Ishikawa (cell line): Measurements from ENCODE around the gene FAM216A.
A peak's percentile ranks its signal among the peaks of the same experiment; 100 is the strongest.

ENCODE experiments used
- CEBPB ChIP-seq: IDR thresholded peaks from 2 replicates; pipeline ENCODE4 v1.6.1; 2012
- CREB1 ChIP-seq: IDR thresholded peaks from 2 replicates; pipeline ENCODE4 v1.6.1; 2012; ENCODE audit warnings: low read depth
- EGR1 ChIP-seq: IDR thresholded peaks from 2 replicates; pipeline ENCODE4 v1.6.1; 2012
- EP300 ChIP-seq: IDR thresholded peaks from 2 replicates; pipeline ENCODE4 v1.6.1; 2012; ENCODE audit warnings: borderline replicate concordance
- FOXM1 ChIP-seq: IDR thresholded peaks from 2 replicates; pipeline ENCODE4 v1.6.1; 2012; ENCODE audit warnings: low read depth, borderline replicate concordance
- MAX ChIP-seq: IDR thresholded peaks from 2 replicates; pipeline ENCODE4 v1.6.1; 2012
- NFIC ChIP-seq: IDR thresholded peaks from 2 replicates; pipeline ENCODE4 v1.6.1; 2012
- RAD21 ChIP-seq: IDR thresholded peaks from 2 replicates; pipeline ENCODE4 v1.6.1; 2012; ENCODE audit warnings: low read depth
- REST ChIP-seq: IDR thresholded peaks from 2 replicates; pipeline ENCODE4 v1.6.1; 2012; ENCODE audit warnings: low read depth, mild to moderate bottlenecking
- TAF1 ChIP-seq: IDR thresholded peaks from 2 replicates; pipeline ENCODE4 v1.6.1; 2012; ENCODE audit warnings: low read depth, mild to moderate bottlenecking
- TCF12 ChIP-seq: IDR thresholded peaks from 2 replicates; pipeline ENCODE4 v1.6.1; 2012; ENCODE audit warnings: low read depth
- TEAD4 ChIP-seq: IDR thresholded peaks from 2 replicates; pipeline ENCODE4 v1.6.1; 2012
- YY1 ChIP-seq: IDR thresholded peaks from 2 replicates; pipeline ENCODE4 v1.6.1; 2012; ENCODE audit warnings: low read depth
- ZBTB7A ChIP-seq: IDR thresholded peaks from 2 replicates; pipeline ENCODE4 v1.6.1; 2012; ENCODE audit warnings: low read depth
- TF ChIP-seq, protein P1 (sequence below): IDR thresholded peaks from 2 replicates; pipeline ENCODE4 v1.6.1; 2012

The FAM216A gene

GRCh38 chr12:110466791-110467190, 1.9 kb upstream of the FAM216A start:
- TF ChIP-seq MAX (no peak), TEAD4 (no peak), YY1 (no peak), ZBTB7A (no peak), EGR1 (no peak), NFIC (no peak)
- TF ChIP-seq, protein P1, sequence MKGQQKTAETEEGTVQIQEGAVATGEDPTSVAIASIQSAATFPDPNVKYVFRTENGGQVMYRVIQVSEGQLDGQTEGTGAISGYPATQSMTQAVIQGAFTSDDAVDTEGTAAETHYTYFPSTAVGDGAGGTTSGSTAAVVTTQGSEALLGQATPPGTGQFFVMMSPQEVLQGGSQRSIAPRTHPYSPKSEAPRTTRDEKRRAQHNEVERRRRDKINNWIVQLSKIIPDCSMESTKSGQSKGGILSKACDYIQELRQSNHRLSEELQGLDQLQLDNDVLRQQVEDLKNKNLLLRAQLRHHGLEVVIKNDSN = no peak

DNA sequence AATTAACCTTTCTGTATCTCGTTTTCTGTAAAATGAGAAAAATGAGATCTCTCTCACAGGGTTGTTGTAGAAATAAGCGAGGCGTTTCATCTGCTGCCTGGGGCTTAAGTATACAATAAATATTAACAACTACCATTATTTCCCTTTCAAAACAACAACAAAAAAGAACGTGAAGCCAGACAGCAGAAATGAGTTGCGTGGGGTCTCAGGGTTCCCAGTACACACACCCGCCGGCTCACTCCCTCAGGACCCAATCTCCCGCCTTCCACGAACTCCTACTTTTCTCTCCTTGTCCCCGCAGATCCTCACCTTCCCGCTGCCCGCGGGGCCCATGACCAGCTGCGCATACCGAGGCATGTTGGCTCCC, 815 bp upstream of the FAM216A start:
- TF ChIP-seq MAX = no peak
- TF ChIP-seq ZBTB7A = no peak
- TF ChIP-seq TEAD4 = peak; percentile 62; the same call in 1 of the 2 replicates

GRCh38 chr12:110475426-110475825, 6.8 kb downstream of the FAM216A start:
- TF ChIP-seq EGR1 = no peak
- TF ChIP-seq REST = no peak
- TF ChIP-seq, protein P1 = no peak
- no peak for TF ChIP-seq FOXM1
- TF ChIP-seq EP300 = no peak
- TF ChIP-seq TEAD4 = no peak
- TF ChIP-seq TCF12 = no peak
- TF ChIP-seq RAD21 = no peak
- TF ChIP-seq YY1 = no peak
- no peak for TF ChIP-seq MAX
- TF ChIP-seq CREB1 = no peak
- no peak for TF ChIP-seq CEBPB
- TF ChIP-seq NFIC = no peak
- no peak for TF ChIP-seq ZBTB7A
- TF ChIP-seq TAF1 = no peak

GRCh38 chr12:110498984-110499706, 30.5 kb downstream of the FAM216A start:
- no peak for TF ChIP-seq MAX
- no peak for TF ChIP-seq FOXM1
- no peak for TF ChIP-seq TEAD4

DNA sequence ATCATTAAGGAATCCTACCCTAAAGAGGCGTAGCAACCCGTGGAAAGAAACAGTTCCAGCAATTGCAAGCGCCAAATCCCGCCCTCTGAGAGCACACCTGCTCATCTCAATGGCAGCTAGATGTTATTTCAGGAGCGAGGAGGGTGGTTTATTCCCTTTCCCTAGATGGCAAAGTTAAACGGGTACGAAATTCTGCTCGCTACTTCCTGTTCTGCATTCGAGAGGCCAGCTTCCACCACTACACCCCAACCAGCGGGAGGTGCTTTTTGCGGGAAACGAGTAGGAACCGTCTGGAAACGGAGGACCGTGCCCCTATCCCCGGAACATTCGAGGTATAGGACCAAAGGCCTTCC, 32.7 kb downstream of the FAM216A start:
- TF ChIP-seq FOXM1 = no peak
- TF ChIP-seq MAX = peak; percentile 38; the same call in 1 of the 2 replicates

GRCh38 chr12:110501752-110502738, 33.4 kb downstream of the FAM216A start, which contains the start of the genes RAD9B and VPS29:
Gene RAD9B, plus strand, starts transcription at chr12:110502331. Its CDS starts 7 bp downstream, at chr12:110502338.
Gene VPS29, minus strand, starts transcription at chr12:110502111. Its CDS starts 60 bp downstream, at chr12:110502051.
- peak; percentile 87 for TF ChIP-seq YY1
- no peak for TF ChIP-seq REST
- TF ChIP-seq TEAD4 = peak; percentile 52; the same call in 1 of the 2 replicates
- TF ChIP-seq EGR1 = peak; percentile 47; the same call in 1 of the 2 replicates
- no peak for TF ChIP-seq CREB1
- TF ChIP-seq, protein P1 = no peak
- peak; percentile 32; the same call in 1 of the 2 replicates for TF ChIP-seq EP300
- peak; percentile 75 for TF ChIP-seq TAF1
- TF ChIP-seq MAX = peak; percentile 100
- TF ChIP-seq NFIC = no peak
- TF ChIP-seq RAD21 = no peak
- no peak for TF ChIP-seq ZBTB7A
- peak; percentile 75 for TF ChIP-seq TCF12
- peak; percentile 49; the same call in 1 of the 2 replicates for TF ChIP-seq CEBPB
- TF ChIP-seq FOXM1 = 0 out of 2 replicates have a peak, but pooled peaks have one; percentile 62
